ENCODE results near the gene RAB31. TPM values are rescaled to one million over a fixed set of nuclear protein-coding genes. Genes with fewer than 3 reads are reported as not detected.

RAB31 gene
- total RNA-seq, 1 donor from 2014 or later: 47.7 TPM

- DNase-seq (ENCODE audit: low read depth) (no peak), FAIRE-seq (no peak)
- no peaks in the 10 kb centered on the region for H3K36me3 ChIP-seq (ENCODE audit: control insufficient read depth, insufficient read depth, low read length)
- no peaks in the 10 kb centered on the region for H3K27me3 ChIP-seq (ENCODE audit: control insufficient read depth, insufficient read depth, low read length)
- no peak for TF ChIP-seq CTCF (IDR thresholded peaks at IDR 0.05; ENCODE audit: insufficient read depth, low read length, severe bottlenecking)
- H3K4me3 ChIP-seq (ENCODE audit: low read depth, low read length): no peak overlapping the region
Observed at GRCh38 chr18:9828506-9829396, 120.7 kb downstream of the RAB31 start.

- Histone ChIP-seq H3K4me3 (ENCODE audit: low read depth, low read length) (no peak overlapping the region), H3K27me3 (ENCODE audit: control insufficient read depth, insufficient read depth, low read length) (no peaks in the 10 kb centered on the region), H3K36me3 (ENCODE audit: control insufficient read depth, insufficient read depth, low read length) (no peaks in the 10 kb centered on the region)
- FAIRE-seq (no peak), DNase-seq (ENCODE audit: low read depth) (no peak)
- no peak for TF ChIP-seq CTCF (IDR thresholded peaks at IDR 0.05; ENCODE audit: insufficient read depth, low read length, severe bottlenecking)
Observed at GRCh38 chr18:9829397-9829712, 121.3 kb downstream of the RAB31 start.

GRCh38 chr18:9831036-9831722, 123.1 kb downstream of the RAB31 start:
- TF ChIP-seq CTCF (IDR thresholded peaks at IDR 0.05; ENCODE audit: insufficient read depth, low read length, severe bottlenecking): no peak

GRCh38 chr18:9831723-9832199, 123.7 kb downstream of the RAB31 start:
- Histone ChIP-seq H3K36me3 (ENCODE audit: control insufficient read depth, insufficient read depth, low read length) (no peaks in the 10 kb centered on the region), H3K27me3 (ENCODE audit: control insufficient read depth, insufficient read depth, low read length) (no peaks in the 10 kb centered on the region), H3K4me3 (ENCODE audit: low read depth, low read length) (no peak overlapping the region)
- DNase-seq (ENCODE audit: low read depth): no peak
- FAIRE-seq: no peak
- TF ChIP-seq CTCF (IDR thresholded peaks at IDR 0.05; ENCODE audit: insufficient read depth, low read length, severe bottlenecking): no peak

More at GRCh38 chr18:9831036-9831722, 123.1 kb downstream of the RAB31 start:
- Histone ChIP-seq H3K4me3 (ENCODE audit: low read depth, low read length) (no peak overlapping the region), H3K27me3 (ENCODE audit: control insufficient read depth, insufficient read depth, low read length) (no peaks in the 10 kb centered on the region), H3K36me3 (ENCODE audit: control insufficient read depth, insufficient read depth, low read length) (no peaks in the 10 kb centered on the region)
- FAIRE-seq (no peak), DNase-seq (ENCODE audit: low read depth) (no peak)

GRCh38 chr18:9832871-9833270, 124.8 kb downstream of the RAB31 start:
- no peaks in the 10 kb centered on the region for H3K36me3 ChIP-seq (ENCODE audit: control insufficient read depth, insufficient read depth, low read length)
- no peak for TF ChIP-seq CTCF (IDR thresholded peaks at IDR 0.05; ENCODE audit: insufficient read depth, low read length, severe bottlenecking)
- no peak overlapping the region for H3K4me3 ChIP-seq (ENCODE audit: low read depth, low read length)
- FAIRE-seq (no peak), DNase-seq (ENCODE audit: low read depth) (no peak)
- no peaks in the 10 kb centered on the region for H3K27me3 ChIP-seq (ENCODE audit: control insufficient read depth, insufficient read depth, low read length)
